ENCODE results near the gene ASTN2.

DNA sequence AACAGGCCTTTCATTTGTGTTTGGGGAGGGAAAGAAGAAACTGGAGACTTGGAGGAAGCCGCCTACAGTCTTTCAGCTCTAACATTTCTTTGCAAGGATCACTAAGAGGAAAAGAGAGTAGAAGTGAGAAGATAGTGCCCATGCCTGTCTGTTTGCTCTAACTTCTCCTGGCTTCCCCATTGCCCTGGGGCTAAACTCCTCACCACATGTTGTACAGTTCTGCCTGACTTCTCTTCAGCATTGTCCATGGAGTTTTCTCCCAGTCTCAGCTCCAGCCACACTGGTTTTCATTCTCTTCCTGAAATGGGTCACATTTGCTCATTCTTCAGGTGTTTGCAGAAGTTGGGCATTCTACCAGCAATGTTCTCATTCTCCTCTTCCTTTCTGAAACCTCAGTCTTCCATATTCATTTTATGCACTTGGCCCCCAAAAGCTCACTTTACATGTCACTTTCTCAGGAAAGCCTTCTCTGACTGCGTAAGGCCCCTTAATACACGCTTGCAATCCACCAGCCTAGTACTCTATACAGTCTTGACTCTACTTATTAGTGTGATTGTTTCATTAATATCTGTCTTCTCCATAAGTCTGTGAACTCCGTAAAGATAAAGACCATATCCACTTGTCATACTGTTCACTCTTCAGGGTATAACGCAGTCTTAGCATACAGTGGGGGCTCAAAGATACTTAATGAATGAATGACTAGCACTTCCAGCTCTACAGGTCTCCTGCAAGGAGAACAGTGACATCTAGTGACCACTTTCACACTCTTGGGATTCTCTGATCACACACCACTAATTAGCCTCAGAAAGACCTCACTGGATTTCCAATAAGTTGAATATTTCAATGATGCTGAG lies 768.0 kb downstream of the ASTN2 start:
- TF ChIP-seq, protein P1, sequence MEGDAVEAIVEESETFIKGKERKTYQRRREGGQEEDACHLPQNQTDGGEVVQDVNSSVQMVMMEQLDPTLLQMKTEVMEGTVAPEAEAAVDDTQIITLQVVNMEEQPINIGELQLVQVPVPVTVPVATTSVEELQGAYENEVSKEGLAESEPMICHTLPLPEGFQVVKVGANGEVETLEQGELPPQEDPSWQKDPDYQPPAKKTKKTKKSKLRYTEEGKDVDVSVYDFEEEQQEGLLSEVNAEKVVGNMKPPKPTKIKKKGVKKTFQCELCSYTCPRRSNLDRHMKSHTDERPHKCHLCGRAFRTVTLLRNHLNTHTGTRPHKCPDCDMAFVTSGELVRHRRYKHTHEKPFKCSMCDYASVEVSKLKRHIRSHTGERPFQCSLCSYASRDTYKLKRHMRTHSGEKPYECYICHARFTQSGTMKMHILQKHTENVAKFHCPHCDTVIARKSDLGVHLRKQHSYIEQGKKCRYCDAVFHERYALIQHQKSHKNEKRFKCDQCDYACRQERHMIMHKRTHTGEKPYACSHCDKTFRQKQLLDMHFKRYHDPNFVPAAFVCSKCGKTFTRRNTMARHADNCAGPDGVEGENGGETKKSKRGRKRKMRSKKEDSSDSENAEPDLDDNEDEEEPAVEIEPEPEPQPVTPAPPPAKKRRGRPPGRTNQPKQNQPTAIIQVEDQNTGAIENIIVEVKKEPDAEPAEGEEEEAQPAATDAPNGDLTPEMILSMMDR (IDR thresholded peaks at IDR 0.05; ENCODE audit: borderline replicate concordance, extremely low read depth, low read length, poor library complexity, severe bottlenecking): peak; percentile 59
- TF ChIP-seq EZH2 (IDR thresholded peaks at IDR 0.05; ENCODE audit: borderline replicate concordance, low read depth, low read length, severe bottlenecking): no peak

Measured in DND-41 (cell line).